Temporal lobe (tissue), 1 donor: ENCODE data around the gene UNC5B. TPM values are rescaled to one million over a fixed set of nuclear protein-coding genes. Genes with fewer than 3 reads are reported as not detected.

Source experiments
- total RNA-seq: library from RNA; depleted of rRNA; stranded (reverse); fragments of >200 nt; gene quantifications from one replicate; pipeline ENCODE4 v1.2.3, GENCODE V29; 2014

UNC5B gene
- total RNA-seq, 1 donor from 2014 or later: 4.2 TPM

Other genes with a start within 250 kb of the UNC5B start
- 1.2 TPM for gene SLC29A3, start 106.7 kb downstream of the UNC5B start, total RNA-seq
- gene CDH23, start 184.3 kb downstream of the UNC5B start, total RNA-seq: 3.4 TPM